K562 (cell line): ENCODE data around the gene LPXN. TPM values are rescaled to one million over a fixed set of nuclear protein-coding genes. Genes with fewer than 3 reads are reported as not detected.

Source experiments
- CBFA2T2 ChIP-seq: fragments of 450-650 bp; conservative IDR thresholded peaks from 2 replicates; pipeline ENCODE4 v1.6.1; 2017; ENCODE audit warnings: mild to moderate bottlenecking
- FOXP4 ChIP-seq: sonication (generic); formaldehyde crosslinking; IDR thresholded peaks from 2 replicates; pipeline ENCODE4 v1.8.0; 2022; ENCODE audit warnings: mild to moderate bottlenecking, missing genetic modification reagents, borderline replicate concordance
- GABPB1 ChIP-seq: sonication (generic); formaldehyde crosslinking; IDR thresholded peaks from 2 replicates; pipeline ENCODE4 v1.8.0; 2022; ENCODE audit warnings: mild to moderate bottlenecking, missing genetic modification reagents
- GATAD2A ChIP-seq: fragments of 450-650 bp; IDR thresholded peaks from 2 replicates; pipeline ENCODE4 v1.6.1; 2017
- KDM5B ChIP-seq: fragments of 200-600 bp; sonication (generic); IDR thresholded peaks from 2 replicates; pipeline ENCODE4 v1.6.1; 2012; ENCODE audit warnings: low read depth, mild to moderate bottlenecking, moderate library complexity, low read length, control low read depth, inconsistent platforms; ENCODE audit not compliant: insufficient replicate concordance
- MAX ChIP-seq: sonication (generic); formaldehyde crosslinking; IDR thresholded peaks from 2 replicates; pipeline ENCODE4 v1.9.0; 2022; ENCODE audit warnings: mild to moderate bottlenecking, missing genetic modification reagents
- NCOA1 ChIP-seq: fragments of 450-650 bp; IDR thresholded peaks from 2 replicates; pipeline ENCODE4 v1.6.1; 2016; ENCODE audit warnings: low read depth
- NCOR1 ChIP-seq: fragments of 450-650 bp; IDR thresholded peaks from 2 replicates; pipeline ENCODE4 v1.6.1; 2016; ENCODE audit warnings: mild to moderate bottlenecking, moderate library complexity
- POLR2H ChIP-seq: IDR thresholded peaks from 2 replicates; pipeline ENCODE4 v1.6.1; 2016; ENCODE audit warnings: missing genetic modification characterization, low read depth, mild to moderate bottlenecking, control low read depth, missing compliant biosample characterization, moderate library complexity
- PTTG1 ChIP-seq: fragments of 450-650 bp; IDR thresholded peaks from 2 replicates; pipeline ENCODE4 v1.6.1; 2016; ENCODE audit warnings: low read depth, mild to moderate bottlenecking, missing genetic modification characterization, missing compliant biosample characterization
- RNF2 ChIP-seq: sonication (generic); IDR thresholded peaks from 2 replicates; pipeline ENCODE4 v1.6.1; 2016
- RREB1 ChIP-seq: fragments of 250-450 bp; sonication (Bioruptor Pico); IDR thresholded peaks from 2 replicates; pipeline ENCODE4 v1.4.0; 2020
- SMAD4 ChIP-seq: fragments of 250-450 bp; sonication (Bioruptor Pico); conservative IDR thresholded peaks from 2 replicates; pipeline ENCODE4 v1.8.0; 2021; ENCODE audit warnings: inconsistent platforms, mild to moderate bottlenecking, moderate library complexity
- SMARCE1 ChIP-seq: fragments of 450-650 bp; IDR thresholded peaks from 2 replicates; pipeline ENCODE4 v1.7.1; 2016; ENCODE audit warnings: mild to moderate bottlenecking
- ZBTB9 ChIP-seq: fragments of 450-650 bp; formaldehyde crosslinking; IDR thresholded peaks from 2 replicates; pipeline ENCODE4 v1.4.0; 2020; ENCODE audit warnings: mild to moderate bottlenecking, moderate library complexity
- ZKSCAN1 ChIP-seq: fragments of 150-350 bp; IDR thresholded peaks from 2 replicates; pipeline ENCODE4 v1.6.1; 2016; ENCODE audit warnings: low read depth, low read length
- ZNF175 ChIP-seq: fragments of 200-800 bp; sonication (Bioruptor generic); IDR thresholded peaks from 2 replicates; pipeline ENCODE4 v1.6.1; 2016; ENCODE audit warnings: low read depth, mild to moderate bottlenecking, missing genetic modification characterization, missing compliant biosample characterization
- ZNF23 ChIP-seq: fragments of 250-450 bp; sonication (Bioruptor Pico); IDR thresholded peaks from 2 replicates; pipeline ENCODE4 v1.4.0; 2020; ENCODE audit warnings: mild to moderate bottlenecking
- ZNF586 ChIP-seq: fragments of 450-650 bp; formaldehyde crosslinking; conservative IDR thresholded peaks from 2 replicates; pipeline ENCODE4 v1.4.0; 2020; ENCODE audit warnings: mild to moderate bottlenecking, moderate library complexity
- ZNF830 ChIP-seq: fragments of 250-450 bp; sonication (Bioruptor Pico); IDR thresholded peaks from 2 replicates; pipeline ENCODE4 v1.5.0; 2021; ENCODE audit warnings: mild to moderate bottlenecking
- polyA plus RNA-seq, 8 experiments: library from polyadenylated mRNA; depleted of rRNA in 4 of 8; stranded (reverse) in 5 of 8; unstranded in 3 of 8; fragments of >200 nt; fragmentation: Nextera tagmentation in 2 of 8; fragmentation: Illumina TruSeq in 1 of 8; extraction: Ambion mirVana in 2 of 8; extraction: Trizol in 1 of 8; gene quantifications; 2 replicates each; pipeline versions ENCODE4 v1.2.1 to v1.2.3, GENCODE V29; 2011 to 2014; ENCODE audit warnings: inconsistent platforms in 1 of 8, missing spikeins in 1 of 8
- total RNA-seq, 7 experiments: library from RNA; depleted of rRNA in 6 of 7; stranded (reverse); fragments of >200 nt in 6 of 7; fragmentation: Illumina TruSeq in 2 of 7; extraction: Trizol in 2 of 7; gene quantifications; 2 replicates each; pipeline versions ENCODE4 v1.2.1 to v1.2.3, GENCODE V29; 2011 to 2021; ENCODE audit warnings: low replicate concordance in 1 of 7

Gene LPXN
- total and polyA plus RNA-seq, 9 of the 15 experiments (the other 6 are each of a cell fraction or from before 2014, with no cell fraction given) = 0.73 to 3.1 (median 2.0) TPM

- no peak for TF ChIP-seq SMARCE1
- TF ChIP-seq FOXP4 (CRISPR knock-in tag) = no peak
- no peak for TF ChIP-seq ZNF175
- no peak for TF ChIP-seq GABPB1
- TF ChIP-seq MAX (CRISPR knock-in tag) = no peak
- TF ChIP-seq PTTG1 (tag) = no peak
- no peak for TF ChIP-seq SMAD4
- no peak for TF ChIP-seq ZKSCAN1
- peak; percentile 61 for TF ChIP-seq KDM5B
- no peak for TF ChIP-seq POLR2H
- TF ChIP-seq CBFA2T2 = no peak
- TF ChIP-seq GATAD2A = no peak
- no peak for TF ChIP-seq ZNF586 (CRISPR knock-in tag)
- no peak for TF ChIP-seq NCOA1
- TF ChIP-seq ZNF23 (CRISPR knock-in tag) = no peak
- peak; percentile 53 for TF ChIP-seq ZBTB9 (CRISPR knock-in tag)
- peak; percentile 63; the same call in 1 of the 2 replicates for TF ChIP-seq ZNF830
- no peak for TF ChIP-seq RNF2
- 0 out of 2 replicates have a peak, but pooled peaks have one; percentile 16 for TF ChIP-seq RREB1 (CRISPR knock-in tag)
- 0 out of 2 replicates have a peak, but pooled peaks have one; percentile 20 for TF ChIP-seq NCOR1
These were observed 3.1 kb upstream of the LPXN start, which contains the start of gene ZFP91 (continued) for GRCh38 chr11:58578635-58579191.
